GM23338 (cell line): ENCODE measurements around the gene PPP2R3B. TPM values are rescaled to one million over a fixed set of nuclear protein-coding genes. Genes with fewer than 3 reads are reported as not detected.

Experiments
- ATAC-seq: fragments of 200-7000 bp; cut with Tn5 transposase; 3 replicates; pipeline ENCODE4 v1.9.1; 2020
- DNase-seq: peaks from one replicate; pipeline ENCODE4 v3.0.0-alpha.2; 2015; ENCODE audit warnings: low spot score
- H2AFZ ChIP-seq: fragments of 200-600 bp; sonication (generic); 2 replicates; pipeline ENCODE4 v1.8.0; 2016; ENCODE audit warnings: antibody characterized with exemption, mild to moderate bottlenecking, moderate library complexity
- H3F3A ChIP-seq: fragments of 200-600 bp; sonication (generic); replicated peaks from 2 replicates; pipeline ENCODE4 v1.8.0; 2017; ENCODE audit warnings: antibody characterized with exemption, mixed run types, low read depth
- H3K27ac ChIP-seq: fragments of 200-600 bp; sonication (generic); 2 replicates; pipeline ENCODE4 v1.6.1; 2016; ENCODE audit warnings: low read depth
- H3K27me3 ChIP-seq: fragments of 200-600 bp; sonication (generic); 2 replicates; pipeline ENCODE4 v1.8.0; 2016; ENCODE audit warnings: mild to moderate bottlenecking, mixed run types, moderate library complexity; ENCODE audit not compliant: insufficient read depth
- H3K36me3 ChIP-seq: fragments of 200-600 bp; sonication (generic); 2 replicates; pipeline ENCODE4 v1.8.0; 2016; ENCODE audit warnings: mild to moderate bottlenecking; ENCODE audit not compliant: insufficient read depth
- H3K4me1 ChIP-seq: fragments of 200-600 bp; sonication (generic); 2 replicates; pipeline ENCODE4 v1.8.0; 2016; ENCODE audit warnings: mild to moderate bottlenecking, moderate library complexity; ENCODE audit not compliant: insufficient read depth
- H3K4me2 ChIP-seq: fragments of 200-600 bp; sonication (generic); 2 replicates; pipeline ENCODE4 v1.7.1; 2017; ENCODE audit warnings: mixed run types
- H3K4me3 ChIP-seq: fragments of 200-600 bp; sonication (generic); 2 replicates; pipeline ENCODE4 v1.6.1; 2016; ENCODE audit warnings: mixed run types
- H3K79me2 ChIP-seq: fragments of 200-600 bp; sonication (generic); replicated peaks from 2 replicates; pipeline ENCODE4 v1.8.0; 2017; ENCODE audit warnings: mild to moderate bottlenecking; ENCODE audit not compliant: insufficient read depth
- H3K9me2 ChIP-seq: fragments of 200-600 bp; sonication (generic); 2 replicates; pipeline ENCODE4 v1.8.0; 2017; ENCODE audit not compliant: insufficient read depth
- H4K20me1 ChIP-seq: fragments of 200-600 bp; sonication (generic); replicated peaks from 2 replicates; pipeline ENCODE4 v1.8.0; 2017; ENCODE audit warnings: mild to moderate bottlenecking; ENCODE audit not compliant: insufficient read depth
- H3K27ac Mint-ChIP-seq: 2 replicates; pipeline ENCODE4 v1.8.0; 2020; ENCODE audit warnings: inconsistent platforms, mild to moderate bottlenecking, moderate library complexity, mixed read lengths
- H3K27me3 Mint-ChIP-seq: 3 replicates; pipeline ENCODE4 v1.8.0; 2022; ENCODE audit warnings: low read depth, mild to moderate bottlenecking, moderate library complexity, mixed read lengths, inconsistent platforms; ENCODE audit not compliant: insufficient read depth, poor library complexity
- H3K36me3 Mint-ChIP-seq: 3 replicates; pipeline ENCODE4 v1.8.0; 2021; ENCODE audit warnings: low read depth, mild to moderate bottlenecking, inconsistent platforms, moderate library complexity, mixed read lengths
- H3K4me1 Mint-ChIP-seq: 3 replicates; pipeline ENCODE4 v1.8.0; 2020; ENCODE audit warnings: mild to moderate bottlenecking, inconsistent platforms, mixed read lengths
- H3K4me3 Mint-ChIP-seq: 3 replicates; pipeline ENCODE4 v1.8.0; 2021; ENCODE audit warnings: moderate library complexity, mild to moderate bottlenecking, inconsistent platforms, mixed read lengths
- H3K9me3 Mint-ChIP-seq: 3 replicates; pipeline ENCODE4 v1.8.0; 2020; ENCODE audit warnings: moderate library complexity, mild to moderate bottlenecking, inconsistent platforms, mixed read lengths
- EZH2 ChIP-seq: fragments of 200-600 bp; sonication (generic); IDR thresholded peaks from one replicate; pipeline ENCODE4 v1.8.0; 2017; ENCODE audit warnings: antibody characterized with exemption, mild to moderate bottlenecking, low read depth; ENCODE audit not compliant: unreplicated experiment
- ZNF331 ChIP-seq: fragments of 250-450 bp; sonication (Bioruptor Pico); IDR thresholded peaks from 2 replicates; pipeline ENCODE4 v1.5.0; 2020; ENCODE audit warnings: low read depth, mild to moderate bottlenecking, moderate library complexity
- polyA plus RNA-seq: library from polyadenylated mRNA; unstranded; fragments of >200 nt; fragmentation: Nextera tagmentation; extraction: Ambion mirVana; gene quantifications from 2 replicates; pipeline ENCODE4 v1.2.1, GENCODE V29; 2016
- total RNA-seq: library from RNA; depleted of rRNA; stranded (reverse); fragments of >200 nt; shearing (Covaris generic); gene quantifications from 2 replicates; pipeline ENCODE4 v1.2.3, GENCODE V29; 2014
- TF ChIP-seq, protein P1 (sequence below): fragments of 250-450 bp; sonication (Bioruptor Pico); IDR thresholded peaks from 2 replicates; pipeline ENCODE4 v1.5.0; 2020; ENCODE audit warnings: mild to moderate bottlenecking, moderate library complexity
- TF ChIP-seq, protein P2 (sequence below): IDR thresholded peaks from one replicate; pipeline ENCODE4 v1.6.1; 2018; ENCODE audit warnings: antibody characterized with exemption; ENCODE audit not compliant: unreplicated experiment

The PPP2R3B gene
- total and polyA plus RNA-seq, 2 experiments from 2014 or later, result 50.1 to 104 TPM

DNA sequence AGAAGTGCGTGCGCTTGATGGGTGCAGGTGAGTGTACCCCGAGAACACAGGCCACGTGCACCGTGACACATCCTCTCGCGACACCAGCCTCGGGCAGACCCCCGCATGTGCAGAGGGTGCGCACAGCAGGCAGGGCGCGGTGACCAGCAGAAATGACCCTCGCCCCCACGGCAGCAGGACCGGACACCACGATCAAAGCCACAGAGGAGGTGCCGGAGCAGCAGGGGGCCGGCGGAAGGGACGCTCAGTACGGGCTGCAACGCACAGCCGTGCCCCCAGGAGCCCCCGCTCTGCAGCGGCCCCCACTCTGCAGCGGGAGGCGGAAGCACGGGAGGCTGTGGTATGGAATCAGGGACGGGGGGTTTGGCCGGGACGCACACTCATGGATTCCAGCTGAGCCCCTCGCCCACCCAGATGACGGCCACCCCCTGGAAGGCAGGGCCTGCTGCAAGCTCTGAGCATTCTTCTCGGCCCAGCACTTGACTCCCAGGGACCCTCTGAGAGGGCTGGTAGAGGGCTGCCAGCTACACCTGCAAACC, 17.1 kb downstream of the PPP2R3B start (continued):
- TF ChIP-seq, protein P1, sequence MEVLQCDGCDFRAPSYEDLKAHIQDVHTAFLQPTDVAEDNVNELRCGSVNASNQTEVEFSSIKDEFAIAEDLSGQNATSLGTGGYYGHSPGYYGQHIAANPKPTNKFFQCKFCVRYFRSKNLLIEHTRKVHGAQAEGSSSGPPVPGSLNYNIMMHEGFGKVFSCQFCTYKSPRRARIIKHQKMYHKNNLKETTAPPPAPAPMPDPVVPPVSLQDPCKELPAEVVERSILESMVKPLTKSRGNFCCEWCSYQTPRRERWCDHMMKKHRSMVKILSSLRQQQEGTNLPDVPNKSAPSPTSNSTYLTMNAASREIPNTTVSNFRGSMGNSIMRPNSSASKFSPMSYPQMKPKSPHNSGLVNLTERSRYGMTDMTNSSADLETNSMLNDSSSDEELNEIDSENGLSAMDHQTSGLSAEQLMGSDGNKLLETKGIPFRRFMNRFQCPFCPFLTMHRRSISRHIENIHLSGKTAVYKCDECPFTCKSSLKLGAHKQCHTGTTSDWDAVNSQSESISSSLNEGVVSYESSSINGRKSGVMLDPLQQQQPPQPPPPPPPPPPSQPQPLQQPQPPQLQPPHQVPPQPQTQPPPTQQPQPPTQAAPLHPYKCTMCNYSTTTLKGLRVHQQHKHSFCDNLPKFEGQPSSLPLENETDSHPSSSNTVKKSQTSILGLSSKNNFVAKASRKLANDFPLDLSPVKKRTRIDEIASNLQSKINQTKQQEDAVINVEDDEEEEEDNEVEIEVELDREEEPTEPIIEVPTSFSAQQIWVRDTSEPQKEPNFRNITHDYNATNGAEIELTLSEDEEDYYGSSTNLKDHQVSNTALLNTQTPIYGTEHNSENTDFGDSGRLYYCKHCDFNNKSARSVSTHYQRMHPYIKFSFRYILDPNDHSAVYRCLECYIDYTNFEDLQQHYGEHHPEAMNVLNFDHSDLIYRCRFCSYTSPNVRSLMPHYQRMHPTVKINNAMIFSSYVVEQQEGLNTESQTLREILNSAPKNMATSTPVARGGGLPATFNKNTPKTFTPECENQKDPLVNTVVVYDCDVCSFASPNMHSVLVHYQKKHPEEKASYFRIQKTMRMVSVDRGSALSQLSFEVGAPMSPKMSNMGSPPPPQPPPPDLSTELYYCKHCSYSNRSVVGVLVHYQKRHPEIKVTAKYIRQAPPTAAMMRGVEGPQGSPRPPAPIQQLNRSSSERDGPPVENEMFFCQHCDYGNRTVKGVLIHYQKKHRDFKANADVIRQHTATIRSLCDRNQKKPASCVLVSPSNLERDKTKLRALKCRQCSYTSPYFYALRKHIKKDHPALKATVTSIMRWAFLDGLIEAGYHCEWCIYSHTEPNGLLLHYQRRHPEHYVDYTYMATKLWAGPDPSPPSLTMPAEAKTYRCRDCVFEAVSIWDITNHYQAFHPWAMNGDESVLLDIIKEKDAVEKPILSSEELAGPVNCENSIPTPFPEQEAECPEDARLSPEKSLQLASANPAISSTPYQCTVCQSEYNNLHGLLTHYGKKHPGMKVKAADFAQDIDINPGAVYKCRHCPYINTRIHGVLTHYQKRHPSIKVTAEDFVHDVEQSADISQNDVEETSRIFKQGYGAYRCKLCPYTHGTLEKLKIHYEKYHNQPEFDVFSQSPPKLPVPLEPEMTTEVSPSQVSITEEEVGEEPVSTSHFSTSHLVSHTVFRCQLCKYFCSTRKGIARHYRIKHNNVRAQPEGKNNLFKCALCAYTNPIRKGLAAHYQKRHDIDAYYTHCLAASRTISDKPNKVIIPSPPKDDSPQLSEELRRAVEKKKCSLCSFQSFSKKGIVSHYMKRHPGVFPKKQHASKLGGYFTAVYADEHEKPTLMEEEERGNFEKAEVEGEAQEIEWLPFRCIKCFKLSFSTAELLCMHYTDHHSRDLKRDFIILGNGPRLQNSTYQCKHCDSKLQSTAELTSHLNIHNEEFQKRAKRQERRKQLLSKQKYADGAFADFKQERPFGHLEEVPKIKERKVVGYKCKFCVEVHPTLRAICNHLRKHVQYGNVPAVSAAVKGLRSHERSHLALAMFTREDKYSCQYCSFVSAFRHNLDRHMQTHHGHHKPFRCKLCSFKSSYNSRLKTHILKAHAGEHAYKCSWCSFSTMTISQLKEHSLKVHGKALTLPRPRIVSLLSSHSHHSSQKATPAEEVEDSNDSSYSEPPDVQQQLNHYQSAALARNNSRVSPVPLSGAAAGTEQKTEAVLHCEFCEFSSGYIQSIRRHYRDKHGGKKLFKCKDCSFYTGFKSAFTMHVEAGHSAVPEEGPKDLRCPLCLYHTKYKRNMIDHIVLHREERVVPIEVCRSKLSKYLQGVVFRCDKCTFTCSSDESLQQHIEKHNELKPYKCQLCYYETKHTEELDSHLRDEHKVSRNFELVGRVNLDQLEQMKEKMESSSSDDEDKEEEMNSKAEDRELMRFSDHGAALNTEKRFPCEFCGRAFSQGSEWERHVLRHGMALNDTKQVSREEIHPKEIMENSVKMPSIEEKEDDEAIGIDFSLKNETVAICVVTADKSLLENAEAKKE (CRISPR knock-in tag), result no peak

DNA sequence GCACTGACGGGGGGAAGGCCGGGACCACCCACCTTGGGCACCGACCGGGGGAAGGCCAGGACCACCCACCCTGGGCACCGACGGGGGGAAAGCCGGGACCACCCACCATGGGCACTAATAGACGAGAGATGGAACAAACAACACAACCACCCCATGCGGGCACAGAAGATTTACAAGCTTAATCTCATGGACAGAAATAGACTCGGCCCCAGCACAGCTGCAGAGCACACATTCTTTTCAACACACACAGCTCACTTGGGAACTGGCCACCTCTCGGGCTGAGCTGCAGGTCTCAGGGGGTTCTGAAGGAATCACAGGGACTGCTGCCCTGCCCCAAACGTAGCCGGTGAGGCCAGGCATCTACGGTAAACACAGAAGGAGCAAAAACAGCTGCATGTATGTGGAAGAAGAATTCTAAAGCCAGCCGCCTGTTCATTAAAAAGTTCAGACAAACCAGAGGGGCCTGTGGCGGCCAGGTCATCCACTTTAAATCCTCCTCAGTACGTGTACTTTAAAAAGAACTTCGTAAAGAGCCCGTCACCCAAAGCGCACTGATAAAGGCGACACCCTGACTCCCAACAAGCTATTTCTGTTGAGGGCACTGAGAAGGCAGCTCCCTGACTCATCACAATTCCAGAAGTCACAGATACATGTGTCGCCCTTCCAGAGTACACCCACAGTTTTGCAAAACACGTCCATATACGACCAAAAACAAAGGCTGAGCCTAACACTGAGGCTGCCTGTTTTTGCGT, 17.7 kb downstream of the PPP2R3B start:
- Histone ChIP-seq H3K4me3 (no peak overlapping the region), H3K27me3 (peaks cover 12% of the 10 kb centered on the region), H3K4me1 (peaks cover 13% of the 10 kb centered on the region; the same call in 1 of the 2 replicates), H3K9me2 (no peaks in the 10 kb centered on the region), H3K4me2 (0 out of 2 replicates have a peak overlapping the region, but pooled peaks have one; percentile 21), H3K36me3 (no peaks in the 10 kb centered on the region), H3F3A (0 out of 2 replicates have a peak, but pooled peaks cover 4% of the 10 kb centered on the region), H3K27ac (peak overlapping the region; percentile 89), H2AFZ (no peak overlapping the region), H3K79me2 (peaks cover 57% of the 10 kb centered on the region), H4K20me1 (peaks cover 24% of the 10 kb centered on the region)
- Mint-ChIP-seq H3K36me3 (peaks cover 7% of the 10 kb centered on the region), H3K4me1 (peaks cover 26% of the 10 kb centered on the region), H3K4me3 (no peak overlapping the region; the same call in 2 of the 3 replicates), H3K9me3 (no peaks in the 10 kb centered on the region; the same call in 2 of the 3 replicates), H3K27ac (peak overlapping the region; percentile 90), H3K27me3 (peaks cover 21% of the 10 kb centered on the region)
- no peak for TF ChIP-seq EZH2
- TF ChIP-seq, protein P2, sequence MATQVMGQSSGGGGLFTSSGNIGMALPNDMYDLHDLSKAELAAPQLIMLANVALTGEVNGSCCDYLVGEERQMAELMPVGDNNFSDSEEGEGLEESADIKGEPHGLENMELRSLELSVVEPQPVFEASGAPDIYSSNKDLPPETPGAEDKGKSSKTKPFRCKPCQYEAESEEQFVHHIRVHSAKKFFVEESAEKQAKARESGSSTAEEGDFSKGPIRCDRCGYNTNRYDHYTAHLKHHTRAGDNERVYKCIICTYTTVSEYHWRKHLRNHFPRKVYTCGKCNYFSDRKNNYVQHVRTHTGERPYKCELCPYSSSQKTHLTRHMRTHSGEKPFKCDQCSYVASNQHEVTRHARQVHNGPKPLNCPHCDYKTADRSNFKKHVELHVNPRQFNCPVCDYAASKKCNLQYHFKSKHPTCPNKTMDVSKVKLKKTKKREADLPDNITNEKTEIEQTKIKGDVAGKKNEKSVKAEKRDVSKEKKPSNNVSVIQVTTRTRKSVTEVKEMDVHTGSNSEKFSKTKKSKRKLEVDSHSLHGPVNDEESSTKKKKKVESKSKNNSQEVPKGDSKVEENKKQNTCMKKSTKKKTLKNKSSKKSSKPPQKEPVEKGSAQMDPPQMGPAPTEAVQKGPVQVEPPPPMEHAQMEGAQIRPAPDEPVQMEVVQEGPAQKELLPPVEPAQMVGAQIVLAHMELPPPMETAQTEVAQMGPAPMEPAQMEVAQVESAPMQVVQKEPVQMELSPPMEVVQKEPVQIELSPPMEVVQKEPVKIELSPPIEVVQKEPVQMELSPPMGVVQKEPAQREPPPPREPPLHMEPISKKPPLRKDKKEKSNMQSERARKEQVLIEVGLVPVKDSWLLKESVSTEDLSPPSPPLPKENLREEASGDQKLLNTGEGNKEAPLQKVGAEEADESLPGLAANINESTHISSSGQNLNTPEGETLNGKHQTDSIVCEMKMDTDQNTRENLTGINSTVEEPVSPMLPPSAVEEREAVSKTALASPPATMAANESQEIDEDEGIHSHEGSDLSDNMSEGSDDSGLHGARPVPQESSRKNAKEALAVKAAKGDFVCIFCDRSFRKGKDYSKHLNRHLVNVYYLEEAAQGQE, result no peak
- TF ChIP-seq ZNF331 (CRISPR knock-in tag), result no peak
- ATAC-seq (peak; percentile 10; the same call in 1 of the 3 replicates), DNase-seq (peak; percentile 53)
